Measurements from ENCODE around the gene DPM1.

The DPM1 gene

DNA sequence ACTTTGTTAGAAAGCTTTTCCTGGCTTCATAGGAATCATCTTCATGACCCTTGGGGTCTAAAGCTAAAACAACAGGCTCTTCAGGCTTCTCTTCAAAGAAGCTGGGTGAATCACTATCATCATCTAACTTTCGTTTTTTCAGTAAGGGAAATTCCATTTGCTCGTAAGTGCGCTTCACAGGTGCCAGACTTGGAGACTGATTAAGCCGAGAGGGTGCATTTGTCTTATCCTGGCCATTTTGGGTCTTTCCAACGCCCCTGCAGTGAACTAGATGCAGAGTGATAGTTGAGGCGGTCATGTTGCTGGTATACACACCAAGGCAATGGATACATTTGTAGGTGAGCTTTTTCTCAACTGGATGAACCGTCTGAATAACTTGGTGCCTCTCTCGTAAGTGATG is 65.9 kb downstream of the DPM1 start:
- no peak for DNase-seq

DNA sequence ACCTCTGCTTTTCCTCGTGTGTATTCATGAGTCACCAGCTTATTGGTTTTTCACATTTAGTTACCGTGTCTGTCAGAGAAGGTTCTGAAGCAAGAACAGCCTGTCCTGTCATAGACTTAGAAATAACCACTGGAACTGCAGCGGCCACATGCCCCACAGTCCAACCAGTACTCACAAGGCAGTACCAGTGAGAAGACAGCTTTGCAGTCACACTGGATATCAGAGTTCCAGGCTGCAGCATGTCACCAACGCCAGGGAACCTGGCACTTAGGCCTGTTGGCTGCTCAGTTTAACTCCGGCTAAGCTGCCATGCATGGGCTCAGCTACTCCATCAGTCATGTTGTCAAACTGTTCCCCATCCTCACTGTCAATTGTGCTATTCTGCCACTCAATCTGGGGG is 67.2 kb downstream of the DPM1 start:
- DNase-seq, result no peak

DNA sequence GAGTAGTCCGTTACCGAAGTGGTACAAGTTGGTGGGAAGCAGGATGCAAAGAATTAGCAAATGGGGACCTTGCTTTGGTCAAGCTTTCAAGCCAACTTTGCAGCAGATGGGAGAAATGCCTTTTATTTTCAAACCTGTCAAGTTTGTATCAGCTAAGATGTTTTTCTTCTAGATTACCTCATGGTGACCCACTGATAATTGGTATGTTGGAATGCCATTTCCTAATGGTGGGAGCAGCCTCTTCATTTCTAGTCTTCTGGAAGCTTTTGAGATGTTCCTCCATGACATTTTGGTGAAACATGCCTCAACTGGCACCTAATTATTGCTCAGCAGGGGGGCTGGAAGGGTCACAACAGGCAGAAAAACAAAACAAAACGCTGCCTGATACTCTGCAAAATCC is 70.8 kb downstream of the DPM1 start:
- DNase-seq, result no peak

DNA sequence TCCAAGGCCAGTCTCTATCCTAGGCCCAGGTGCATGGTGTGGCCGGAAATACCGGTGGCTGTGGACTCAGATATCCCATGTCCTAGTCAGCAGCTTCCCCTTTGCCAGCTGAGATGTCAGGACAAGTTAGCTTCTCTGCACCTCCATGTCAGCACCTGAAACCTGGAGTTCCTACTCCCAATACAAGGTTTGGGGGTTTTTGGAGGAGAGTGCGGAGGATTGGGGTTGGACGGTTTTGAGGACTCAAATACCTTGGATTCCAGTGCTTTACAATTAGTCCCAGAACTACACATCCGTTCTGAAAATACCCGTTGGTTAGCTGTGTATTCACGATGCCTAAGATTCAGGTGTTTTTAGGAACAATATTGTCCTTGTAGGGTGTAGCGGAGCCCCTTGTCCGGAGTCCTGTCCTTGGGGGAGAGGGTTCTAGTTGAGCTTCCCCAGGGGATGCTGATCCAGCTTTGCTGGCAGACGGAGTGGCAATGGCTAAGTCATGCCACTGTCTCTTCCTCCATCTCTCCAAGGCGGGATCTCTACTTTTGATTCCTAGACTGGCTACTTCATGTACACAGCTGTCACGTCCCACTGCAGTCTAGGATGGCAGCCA is 72.0 kb downstream of the DPM1 start:
- no peak for DNase-seq

DNA sequence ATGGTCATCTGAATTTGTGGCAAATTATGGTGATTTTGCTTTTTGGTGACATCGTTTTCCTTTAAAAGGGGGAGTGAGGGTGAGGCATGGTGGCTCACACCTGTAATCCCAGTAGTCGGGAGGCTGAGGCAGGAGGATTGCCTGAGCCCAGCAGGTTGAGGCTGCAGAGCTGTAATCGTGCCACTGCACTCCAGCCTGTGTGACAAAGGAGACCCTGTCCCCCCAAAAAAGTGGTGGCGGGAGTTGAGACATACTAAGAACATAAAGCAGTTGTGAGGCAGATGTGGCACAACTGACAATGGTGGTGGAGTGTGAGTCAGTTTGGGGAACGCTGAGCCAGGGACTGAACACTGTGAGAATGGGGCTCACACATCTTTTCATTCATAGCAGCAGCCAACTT is 72.6 kb downstream of the DPM1 start:
- no peak for DNase-seq

DNA sequence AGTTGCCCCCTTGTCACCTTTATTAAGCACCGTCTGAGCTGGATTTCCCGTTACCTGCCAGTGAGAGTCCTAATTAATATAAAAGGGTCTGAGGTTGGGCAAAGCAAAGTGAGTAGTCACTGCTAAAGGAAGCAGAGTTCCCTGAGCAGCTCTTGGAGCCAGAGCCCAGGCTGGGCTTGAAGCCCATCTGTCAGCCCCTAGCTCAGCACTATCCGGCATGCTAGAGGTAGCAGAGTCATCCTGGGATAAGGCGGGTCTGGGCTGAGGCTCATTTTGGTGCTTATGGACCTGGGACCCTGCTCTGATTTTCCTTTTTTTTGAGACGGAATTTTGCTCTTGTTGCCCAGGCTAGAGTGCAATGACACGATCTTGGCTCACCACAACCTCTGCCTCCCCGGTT is 73.3 kb downstream of the DPM1 start:
- DNase-seq, result no peak

Data from CD4-positive, alpha-beta T cell treated with Interleukin-21 for 1 hour (primary cell).